PC-3 (cell line): ENCODE measurements around the gene TPSG1.

Experiments
- EZH2phosphoT487 ChIP-seq: fragments of 300-600 bp; sonication (generic); IDR thresholded peaks from 2 replicates; pipeline ENCODE4 v1.6.1; 2018; ENCODE audit warnings: mild to moderate bottlenecking, antibody characterized with exemption, low read length, borderline replicate concordance
- TF ChIP-seq, protein P1 (sequence below): fragments of 300-600 bp; sonication (generic); conservative IDR thresholded peaks from 2 replicates; pipeline ENCODE4 v1.5.1; 2017; ENCODE audit warnings: antibody characterized with exemption, low read depth, mild to moderate bottlenecking, low read length

DNA sequence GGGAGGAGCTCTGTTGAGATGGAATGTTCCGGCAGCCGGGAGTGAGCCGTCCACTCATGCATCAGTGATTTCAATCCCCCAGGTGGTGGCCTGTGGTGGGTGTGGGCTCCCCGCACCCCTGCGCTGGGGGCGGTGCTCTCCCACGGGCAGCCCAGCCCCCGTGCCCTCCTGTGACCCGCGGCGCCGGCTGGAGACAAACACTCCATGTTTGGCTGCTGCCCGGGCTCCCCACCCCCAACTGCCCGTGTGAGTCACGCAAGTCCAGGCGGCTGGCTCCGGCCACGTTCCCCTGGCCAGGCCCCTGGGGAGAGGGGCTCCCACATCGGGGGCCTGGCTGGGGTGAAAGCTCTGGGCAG is 42.8 kb downstream of the TPSG1 start:
- TF ChIP-seq, protein P1, sequence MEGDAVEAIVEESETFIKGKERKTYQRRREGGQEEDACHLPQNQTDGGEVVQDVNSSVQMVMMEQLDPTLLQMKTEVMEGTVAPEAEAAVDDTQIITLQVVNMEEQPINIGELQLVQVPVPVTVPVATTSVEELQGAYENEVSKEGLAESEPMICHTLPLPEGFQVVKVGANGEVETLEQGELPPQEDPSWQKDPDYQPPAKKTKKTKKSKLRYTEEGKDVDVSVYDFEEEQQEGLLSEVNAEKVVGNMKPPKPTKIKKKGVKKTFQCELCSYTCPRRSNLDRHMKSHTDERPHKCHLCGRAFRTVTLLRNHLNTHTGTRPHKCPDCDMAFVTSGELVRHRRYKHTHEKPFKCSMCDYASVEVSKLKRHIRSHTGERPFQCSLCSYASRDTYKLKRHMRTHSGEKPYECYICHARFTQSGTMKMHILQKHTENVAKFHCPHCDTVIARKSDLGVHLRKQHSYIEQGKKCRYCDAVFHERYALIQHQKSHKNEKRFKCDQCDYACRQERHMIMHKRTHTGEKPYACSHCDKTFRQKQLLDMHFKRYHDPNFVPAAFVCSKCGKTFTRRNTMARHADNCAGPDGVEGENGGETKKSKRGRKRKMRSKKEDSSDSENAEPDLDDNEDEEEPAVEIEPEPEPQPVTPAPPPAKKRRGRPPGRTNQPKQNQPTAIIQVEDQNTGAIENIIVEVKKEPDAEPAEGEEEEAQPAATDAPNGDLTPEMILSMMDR: no peak
- no peak for TF ChIP-seq EZH2phosphoT487
